Left renal pelvis (tissue), 4 donors: ENCODE measurements around the gene RAB40B. TPM values are rescaled to one million over a fixed set of nuclear protein-coding genes. Genes with fewer than 3 reads are reported as not detected.
A peak's percentile ranks its signal among the peaks of the same experiment; 100 is the strongest.

Experiments
- DNase-seq, 4 donors: peaks; one replicate each; pipeline ENCODE4 v3.0.0-alpha.2; 2013; ENCODE audit warnings: low read depth in 4 of 4, low spot score in 3 of 4
- polyA plus RNA-seq, 4 donors: library from polyadenylated mRNA; unstranded; fragments of 120-200 nt; gene quantifications; one replicate each; pipeline ENCODE4 v1.2.1, GENCODE V29; 2013; ENCODE audit not compliant: insufficient read length in 4 of 4

The RAB40B gene
- polyA plus RNA-seq, 4 donors: 16.9 to 24.1 (median 18.1) TPM

GRCh38 chr17:82716203-82717010, 17.9 kb upstream of the RAB40B start, which contains the start of gene FN3KRP:
Gene FN3KRP (plus strand): TSS chr17:82716706. CDS start chr17:82716756, 50 bp downstream.
- DNase-seq: peak; percentile 85 to 90 (median 89)

DNA sequence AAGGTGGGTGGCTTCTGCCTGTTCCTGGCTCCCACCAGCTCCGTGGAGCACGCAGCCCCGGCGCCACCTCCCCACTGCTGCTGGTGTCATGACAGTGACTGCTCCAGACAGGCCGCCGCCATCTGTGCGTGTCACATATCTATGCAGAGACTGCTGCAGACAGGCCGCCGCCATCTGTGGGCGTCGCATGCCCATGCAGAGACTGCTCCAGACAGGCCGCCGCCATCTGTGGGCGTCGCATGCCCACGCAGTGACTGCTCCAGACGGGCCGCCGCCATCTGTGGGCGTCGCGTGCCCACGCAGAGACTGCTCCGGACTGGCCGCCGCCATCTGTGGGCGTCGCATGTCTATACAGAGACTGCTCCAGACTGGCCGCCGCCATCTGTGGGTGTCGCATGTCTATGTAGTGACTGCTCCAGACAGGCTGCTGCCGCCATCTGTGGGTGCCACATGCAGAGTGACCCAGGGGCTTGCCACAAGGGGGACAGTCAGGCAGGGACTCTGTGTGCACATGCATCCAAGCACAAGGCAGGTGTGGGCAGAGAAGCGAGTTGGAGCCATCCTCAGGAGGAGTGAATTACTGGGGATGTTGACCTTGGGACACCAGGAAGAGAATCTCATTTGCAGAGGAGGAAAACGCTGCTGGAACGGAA, 14.7 kb upstream of the RAB40B start:
- DNase-seq: no peak

- DNase-seq: no peak
Measured at GRCh38 chr17:82710499-82711232, 12.2 kb upstream of the RAB40B start.

- DNase-seq: no peak
Measured at GRCh38 chr17:82709676-82710498, 11.4 kb upstream of the RAB40B start.

DNA sequence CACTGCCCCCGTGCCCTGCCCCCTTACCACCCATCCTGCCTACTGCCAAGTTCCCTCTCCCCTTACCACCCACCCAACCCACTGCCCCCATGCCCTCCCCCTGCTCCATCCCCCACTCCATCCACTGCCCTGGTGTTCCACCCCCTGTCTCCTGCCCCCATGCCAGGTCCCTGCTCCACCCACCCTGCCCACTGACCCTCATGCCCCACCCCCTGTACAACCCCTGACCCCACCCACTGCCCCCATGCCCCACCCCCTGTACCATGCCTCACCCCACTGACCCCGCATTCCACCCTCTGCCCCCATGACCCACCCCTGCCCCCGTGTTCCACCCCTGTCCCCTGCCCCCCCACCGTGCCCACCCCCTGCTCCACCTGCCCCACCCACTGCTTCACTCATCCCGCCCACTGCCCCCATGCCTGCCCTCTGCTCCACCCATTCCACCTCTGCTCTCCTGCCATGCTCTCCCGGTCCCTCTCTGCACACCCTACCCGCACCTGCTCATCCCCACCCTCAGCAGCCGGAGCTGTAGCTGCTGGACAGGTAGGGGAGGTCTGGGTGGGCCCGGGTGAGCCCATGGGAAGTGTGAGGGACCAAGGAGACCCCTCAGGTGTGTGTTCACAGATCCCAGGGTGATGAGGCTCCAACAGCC, 10.7 kb upstream of the RAB40B start:
- DNase-seq: no peak

- no peak for DNase-seq
Measured at GRCh38 chr17:82705756-82706155, 7.3 kb upstream of the RAB40B start.

GRCh38 chr17:82704886-82705285, 6.4 kb upstream of the RAB40B start:
- DNase-seq: no peak

DNA sequence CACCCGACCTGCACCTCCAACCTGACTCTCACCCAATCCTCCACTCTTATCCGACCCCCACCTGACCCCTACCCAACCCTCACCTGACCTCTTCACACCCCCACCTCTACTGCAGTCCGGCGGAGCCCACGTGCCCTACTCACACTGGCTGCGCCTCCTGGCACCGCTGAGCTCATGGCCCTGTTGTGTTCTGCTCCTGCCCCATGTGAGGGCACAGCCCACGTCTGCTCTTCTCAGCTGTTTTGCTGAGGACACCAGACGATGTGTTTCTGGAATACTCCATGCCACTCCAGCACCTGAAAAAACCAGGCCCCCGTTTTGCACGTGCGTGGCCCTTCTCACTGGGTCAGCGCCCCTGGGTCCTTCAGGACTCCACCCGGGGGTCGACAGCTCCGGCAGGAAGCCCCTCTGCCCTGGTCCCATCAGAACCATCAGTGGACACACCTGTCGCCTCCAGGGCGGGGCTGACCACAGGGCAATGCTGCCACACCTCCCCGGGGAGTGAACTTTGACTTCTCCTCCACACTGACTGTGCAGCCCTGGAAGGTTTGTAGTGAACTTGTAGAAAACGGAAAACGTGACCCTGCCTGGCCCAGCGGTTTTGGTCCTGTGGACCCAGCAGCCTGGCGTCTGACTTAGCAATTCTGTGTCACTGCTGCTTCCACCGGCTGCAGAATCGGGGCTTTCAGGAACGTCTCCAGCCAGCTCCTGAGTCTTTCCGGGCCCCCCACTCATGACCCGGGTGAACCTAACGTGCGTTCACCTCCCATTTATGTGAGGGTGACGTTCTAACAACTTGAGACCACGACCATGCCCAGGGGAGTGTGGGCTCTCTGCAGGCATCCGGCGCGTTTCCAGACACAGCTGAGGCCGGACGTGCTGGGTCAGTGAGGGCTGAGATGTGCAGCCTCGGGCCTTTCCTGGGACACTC, 5.7 kb upstream of the RAB40B start:
- DNase-seq: no peak

DNA sequence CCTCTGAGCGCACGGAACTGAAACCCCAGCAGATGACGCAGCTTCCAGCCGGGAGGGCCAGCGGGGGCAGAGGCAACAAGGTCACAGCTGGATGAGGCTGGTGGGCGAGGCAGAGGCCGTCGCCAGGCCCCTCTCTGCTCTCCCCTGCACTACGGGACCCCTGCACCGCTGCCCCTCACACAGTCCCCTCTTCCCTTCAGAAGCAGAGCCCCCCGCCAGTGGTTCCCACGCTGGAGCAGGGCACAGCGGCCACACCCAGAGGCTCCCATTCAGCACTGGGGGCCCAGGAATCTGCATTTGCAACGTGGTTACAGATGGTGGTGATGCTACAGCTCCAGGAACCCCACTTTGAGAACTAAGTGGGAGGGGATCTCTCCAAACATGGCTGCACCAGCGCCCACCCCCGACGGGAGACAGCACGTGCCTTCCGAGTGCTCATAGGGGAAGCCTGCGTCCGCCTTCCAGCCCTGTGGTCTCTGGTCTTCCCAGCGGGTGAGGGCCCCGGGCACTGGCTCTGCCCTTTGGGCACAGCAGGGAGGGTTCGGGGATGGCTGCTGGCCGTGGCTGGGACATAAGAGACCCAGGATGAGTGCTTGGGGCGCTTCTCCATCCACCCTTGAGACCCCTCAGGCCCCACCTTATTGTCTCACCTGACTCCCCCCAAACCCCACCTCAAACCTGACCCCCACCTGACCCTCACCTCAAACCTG, 4.7 kb upstream of the RAB40B start:
- DNase-seq: no peak

DNA sequence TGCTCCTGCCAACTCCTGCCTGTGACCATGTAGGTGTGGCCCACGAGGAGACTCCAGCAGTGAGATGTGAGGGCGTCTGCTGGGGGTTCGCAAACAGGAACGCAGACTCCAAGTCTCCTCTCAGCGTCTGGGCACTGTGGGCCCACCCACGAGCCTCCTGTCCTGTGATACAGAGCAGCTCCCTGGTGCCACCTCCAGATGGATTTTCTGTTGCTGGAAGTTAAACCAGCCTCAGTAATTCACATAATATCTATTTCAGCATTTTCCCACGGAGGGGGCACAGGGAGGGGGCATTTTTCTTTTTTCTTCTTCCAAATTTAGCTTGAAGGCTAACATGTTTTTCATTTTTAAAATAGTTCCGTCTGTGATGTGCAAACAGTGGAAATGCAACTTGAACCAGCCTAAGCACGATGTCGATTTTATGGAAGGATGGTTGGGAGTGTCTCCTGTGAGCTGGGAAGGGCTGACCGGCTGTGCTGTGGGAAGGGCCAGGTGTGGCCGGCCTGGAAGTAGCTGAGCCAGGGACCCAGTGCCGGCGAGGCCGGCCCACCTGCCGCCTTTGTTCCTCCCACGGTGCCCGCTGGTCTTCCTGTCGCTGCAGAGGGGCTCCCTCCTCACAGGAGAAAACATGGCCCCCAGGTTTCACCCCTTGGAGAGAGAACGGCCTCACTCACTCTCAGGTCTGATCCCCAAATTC, 3.9 kb upstream of the RAB40B start:
- no peak for DNase-seq

GRCh38 chr17:82699551-82699950, 1.1 kb upstream of the RAB40B start:
- DNase-seq: no peak

DNA sequence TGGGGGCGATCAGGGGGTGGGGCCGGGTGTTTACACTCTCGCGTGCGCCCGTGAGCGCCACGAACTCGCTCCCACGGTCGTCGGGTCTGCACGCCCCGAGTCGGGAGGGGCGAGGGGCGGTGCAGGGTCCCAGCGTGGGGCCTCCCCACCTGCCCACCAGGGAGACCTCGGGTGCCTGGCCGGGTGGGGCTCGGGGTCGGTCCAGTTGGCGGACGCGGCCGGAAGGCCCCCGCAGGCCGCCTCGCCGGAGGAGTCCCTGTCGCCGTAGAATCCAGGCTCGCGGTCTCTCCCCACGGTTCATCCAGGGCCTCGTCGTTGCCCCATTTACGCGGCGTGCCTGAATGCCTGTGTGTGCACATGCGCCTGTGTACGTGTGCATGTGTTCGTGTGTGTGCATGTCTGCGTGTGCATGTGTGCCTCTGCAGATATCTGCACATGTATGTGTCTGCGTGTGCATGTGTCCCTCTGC, 510 bp upstream of the RAB40B start:
- no peak for DNase-seq

- no peak for DNase-seq
Measured at GRCh38 chr17:82697808-82698064, 762 bp downstream of the RAB40B start.

- DNase-seq: no peak
Measured at GRCh38 chr17:82696916-82697807, 1.3 kb downstream of the RAB40B start.

DNA sequence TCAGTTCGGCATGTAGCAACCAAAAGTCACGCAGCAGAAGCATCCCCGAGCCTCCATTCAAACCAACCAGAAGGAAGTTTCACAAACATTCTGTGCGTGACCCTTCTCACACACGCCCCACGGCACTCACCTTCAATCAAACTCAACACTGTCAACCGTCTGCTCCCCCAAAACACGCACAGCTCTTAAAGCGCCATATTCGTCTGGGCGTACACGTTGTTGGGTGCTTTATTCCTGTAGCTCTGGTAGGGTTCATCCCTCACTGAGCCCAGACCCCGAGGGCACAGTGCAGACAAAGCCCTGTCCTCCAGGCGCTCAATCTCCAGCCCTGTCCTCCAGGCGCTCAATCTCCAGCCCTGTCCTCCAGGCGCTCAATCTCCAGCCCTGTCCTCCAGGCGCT, 2.2 kb downstream of the RAB40B start:
- no peak for DNase-seq

DNA sequence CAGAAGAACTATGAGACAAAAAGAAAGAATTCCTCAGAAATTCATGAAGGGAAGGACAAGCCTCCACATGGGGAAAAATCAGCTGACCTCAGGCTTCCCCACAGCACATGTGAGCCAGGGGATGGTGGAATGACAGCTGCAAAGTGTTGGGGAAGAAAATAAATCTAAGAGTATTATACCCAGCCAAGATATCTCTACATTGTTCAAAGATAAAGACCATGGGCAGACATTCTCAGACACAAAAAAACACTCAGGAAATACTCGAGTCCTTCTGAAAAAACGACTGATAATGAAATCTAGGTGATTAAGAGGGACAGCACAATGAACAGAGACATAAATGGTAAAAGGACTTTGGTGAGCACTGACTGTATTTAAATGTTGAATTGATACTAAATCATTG, 3.9 kb downstream of the RAB40B start:
- DNase-seq: no peak
